Measurements from ENCODE around the gene ARSG.
"Not testable (repeated sequence)": the region's sequence is repeated elsewhere in the genome, so short reads cannot be mapped to it uniquely, and the experiment has no call there.

The ARSG gene

GRCh38 chr17:68273722-68274121 lies 17.6 kb upstream of the ARSG start:
- no peak overlapping the region for H3K4me3 ChIP-seq (ENCODE audit: low read depth, low read length)
- DNase-seq (ENCODE audit: low read depth) = no peak

- H3K4me3 ChIP-seq (ENCODE audit: low read depth, low read length); DNase-seq (ENCODE audit: low read depth): not testable (repeated sequence)
Observed at GRCh38 chr17:68276339-68276738, 15.0 kb upstream of the ARSG start.

GRCh38 chr17:68277807-68278206 lies 13.5 kb upstream of the ARSG start:
- no peak overlapping the region for H3K4me3 ChIP-seq (ENCODE audit: low read depth, low read length)
- no peak for DNase-seq (ENCODE audit: low read depth)

GRCh38 chr17:68281965-68282364 lies 9.3 kb upstream of the ARSG start:
- H3K4me3 ChIP-seq (ENCODE audit: low read depth, low read length); DNase-seq (ENCODE audit: low read depth): not testable (repeated sequence)

DNA sequence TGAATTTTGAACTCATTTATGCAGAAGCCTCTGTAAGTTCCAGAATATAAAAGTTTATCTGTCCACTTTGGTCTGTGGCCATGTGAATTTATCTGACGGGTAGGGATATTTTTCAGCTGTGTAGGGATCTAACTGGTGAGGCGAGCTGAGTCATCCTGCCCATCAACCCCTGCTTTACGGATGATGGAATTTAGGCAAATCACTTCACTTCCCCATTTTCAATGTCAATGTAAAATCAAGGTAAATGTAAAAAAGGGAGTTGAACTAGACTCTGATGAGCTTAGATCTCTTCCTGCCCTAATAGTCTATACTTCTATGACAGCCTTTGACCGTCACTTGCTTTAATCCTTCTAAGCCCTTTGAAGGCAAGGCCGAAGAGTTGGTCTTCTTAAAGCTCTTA lies 2.9 kb upstream of the ARSG start:
- DNase-seq (ENCODE audit: low read depth) = no peak
- no peak overlapping the region for H3K4me3 ChIP-seq (ENCODE audit: low read depth, low read length)

GRCh38 chr17:68288804-68289203 lies 2.5 kb upstream of the ARSG start:
- no peak for DNase-seq (ENCODE audit: low read depth)
- H3K4me3 ChIP-seq (ENCODE audit: low read depth, low read length) = no peak overlapping the region

DNA sequence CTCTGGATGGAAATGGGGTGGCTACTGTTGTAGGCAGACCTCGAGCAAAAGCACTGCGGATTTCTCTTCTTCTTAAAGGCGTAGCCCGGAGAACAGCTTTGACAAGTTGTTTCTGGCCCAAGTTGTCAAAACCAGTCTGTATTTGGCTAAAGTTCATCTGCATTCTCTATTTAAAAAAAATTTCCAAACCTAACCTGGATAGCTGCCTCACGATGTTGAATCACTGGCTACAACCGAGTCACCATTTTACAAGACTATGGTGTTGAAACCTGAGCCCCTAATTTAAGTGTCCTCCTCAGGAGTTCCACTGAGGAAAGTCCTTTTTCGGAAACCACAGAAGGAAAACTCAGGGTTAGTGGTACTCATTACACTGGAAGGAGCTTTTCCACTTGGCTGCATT lies 1.8 kb upstream of the ARSG start:
- H3K4me3 ChIP-seq (ENCODE audit: low read depth, low read length) = no peak overlapping the region
- no peak for DNase-seq (ENCODE audit: low read depth)

DNA sequence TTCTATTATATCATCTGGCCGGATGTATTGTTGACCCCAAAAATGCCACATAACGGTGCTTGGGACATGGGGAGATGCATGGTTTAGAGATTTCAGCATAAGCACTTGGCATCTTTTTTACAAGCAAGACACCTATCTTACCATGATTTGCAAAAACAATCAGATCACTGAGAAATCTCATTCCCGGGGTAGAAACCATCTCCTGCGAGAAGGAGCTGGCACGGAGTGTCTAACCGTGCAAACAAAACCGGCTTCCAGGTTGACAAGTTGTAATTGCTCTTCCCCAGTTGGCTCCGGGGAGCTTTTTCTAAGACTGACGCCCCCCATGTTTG lies 1.4 kb upstream of the ARSG start:
- H3K4me3 ChIP-seq (ENCODE audit: low read depth, low read length) = no peak overlapping the region
- no peak for DNase-seq (ENCODE audit: low read depth)

DNA sequence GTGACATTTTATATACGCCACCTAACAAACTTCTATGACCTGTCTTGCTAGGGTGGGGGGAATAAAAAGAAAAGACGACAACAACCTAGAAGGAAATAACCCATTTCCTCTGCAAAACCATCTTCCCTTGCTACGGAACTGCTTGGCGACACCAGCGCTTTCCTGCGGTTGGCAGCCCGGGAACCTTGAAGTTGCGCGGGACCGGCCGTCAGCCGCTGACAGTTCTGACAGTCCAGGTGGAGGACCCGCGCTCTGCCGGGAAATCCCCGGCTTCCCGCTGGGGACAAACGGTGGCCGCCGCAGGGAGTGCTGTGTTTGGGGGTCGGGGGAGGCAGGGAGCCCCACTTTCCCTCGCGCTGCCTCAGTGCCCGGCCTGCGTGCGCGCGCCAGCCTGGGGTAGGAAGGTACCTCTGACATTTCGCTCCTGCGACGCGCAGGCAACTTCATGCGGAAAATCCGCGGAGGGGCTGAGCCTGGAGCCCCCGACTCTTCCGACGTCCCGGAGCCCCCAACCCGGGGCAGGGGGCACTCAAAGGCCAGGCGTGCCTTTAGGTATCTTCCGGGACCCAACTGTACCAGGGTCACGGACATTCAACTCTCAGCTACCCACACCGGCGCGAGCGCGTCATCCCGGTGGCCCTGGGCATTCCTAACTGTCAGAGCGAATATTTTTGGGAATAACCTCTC lies 884 bp upstream of the ARSG start:
- DNase-seq (ENCODE audit: low read depth) = no peak
- H3K4me3 ChIP-seq (ENCODE audit: low read depth, low read length) = peak overlapping the region; percentile 63

- no peak for DNase-seq (ENCODE audit: low read depth)
- H3K4me3 ChIP-seq (ENCODE audit: low read depth, low read length) = peak overlapping the region; percentile 63
Observed at GRCh38 chr17:68291836-68292688, 767 bp downstream of the ARSG start.

GRCh38 chr17:68292689-68293040 lies 1.4 kb downstream of the ARSG start:
- no peak overlapping the region for H3K4me3 ChIP-seq (ENCODE audit: low read depth, low read length)
- DNase-seq (ENCODE audit: low read depth) = no peak

DNA sequence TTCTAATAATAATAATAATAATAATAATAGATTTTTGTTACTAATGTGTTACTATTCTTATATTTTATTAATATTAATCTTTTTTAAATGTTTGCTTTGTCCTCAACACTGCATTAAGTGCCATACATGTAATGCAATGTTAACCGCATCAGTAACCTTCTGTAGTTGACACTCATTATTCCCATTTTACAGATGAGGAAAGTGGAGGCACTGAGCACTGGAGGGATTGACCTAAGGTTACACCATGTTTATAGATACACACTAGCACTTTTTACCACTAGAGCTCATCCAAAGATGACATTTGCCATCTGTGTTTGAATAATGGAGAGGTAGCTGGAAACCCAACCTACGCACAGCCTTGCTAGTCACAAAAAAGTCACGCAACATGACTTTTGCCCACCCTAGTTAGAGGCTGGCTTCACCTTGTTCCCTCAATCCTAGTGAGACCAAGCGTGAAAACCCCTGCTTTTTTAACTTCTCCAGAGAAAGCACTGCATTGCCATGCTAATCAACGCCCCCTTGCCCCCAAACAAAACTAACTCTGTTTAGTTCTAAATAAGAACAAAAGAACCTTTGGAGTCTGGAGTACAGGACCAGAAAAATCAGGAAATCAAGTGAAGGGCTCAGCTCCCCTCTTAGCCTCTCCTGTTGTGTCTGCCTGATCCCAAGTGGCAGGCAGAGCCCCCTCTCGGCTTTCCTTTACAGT lies 2.3 kb downstream of the ARSG start:
- no peak for DNase-seq (ENCODE audit: low read depth)
- H3K4me3 ChIP-seq (ENCODE audit: low read depth, low read length) = no peak overlapping the region

DNA sequence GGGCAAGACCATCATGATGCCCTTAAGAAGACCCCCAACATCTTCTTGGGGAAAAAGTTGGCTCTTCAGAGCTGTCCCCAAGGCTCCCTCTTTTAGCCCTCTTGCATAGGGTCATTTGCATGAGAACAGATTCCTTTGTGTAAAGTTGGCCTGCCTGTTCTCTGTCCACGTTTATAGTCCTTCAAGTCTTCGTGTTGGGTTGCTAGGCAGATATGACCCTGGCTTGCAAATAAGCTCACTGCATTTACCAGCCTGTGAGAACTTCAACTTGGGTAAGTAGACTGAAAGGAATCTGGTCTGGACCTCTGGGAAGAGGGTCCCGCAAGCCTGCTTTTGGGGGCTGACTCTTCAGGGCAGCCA lies 2.9 kb downstream of the ARSG start:
- DNase-seq (ENCODE audit: low read depth) = no peak
- no peak overlapping the region for H3K4me3 ChIP-seq (ENCODE audit: low read depth, low read length)

GRCh38 chr17:68294617-68295016 lies 3.3 kb downstream of the ARSG start:
- H3K4me3 ChIP-seq (ENCODE audit: low read depth, low read length) = no peak overlapping the region
- no peak for DNase-seq (ENCODE audit: low read depth)

DNA sequence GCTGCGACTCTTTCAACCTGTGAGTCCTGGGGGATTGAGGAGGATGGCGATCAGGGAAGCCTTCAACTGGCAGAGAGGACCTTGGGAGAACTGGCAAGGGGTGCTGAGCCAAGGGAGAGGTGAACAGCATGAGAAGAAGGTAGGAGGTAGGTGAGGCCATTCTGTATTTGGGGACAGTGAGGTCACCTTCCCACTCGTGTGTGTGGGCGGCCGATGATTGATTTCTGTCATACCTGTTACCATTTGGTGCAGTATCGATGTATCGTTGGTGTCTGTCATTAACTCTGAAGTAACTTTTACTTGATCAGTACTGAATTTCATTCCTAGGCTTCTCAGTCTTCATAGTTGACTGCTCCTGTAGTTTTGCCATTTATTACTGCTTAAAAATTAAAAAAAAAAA lies 3.8 kb downstream of the ARSG start:
- no peak overlapping the region for H3K4me3 ChIP-seq (ENCODE audit: low read depth, low read length)
- no peak for DNase-seq (ENCODE audit: low read depth)

DNA sequence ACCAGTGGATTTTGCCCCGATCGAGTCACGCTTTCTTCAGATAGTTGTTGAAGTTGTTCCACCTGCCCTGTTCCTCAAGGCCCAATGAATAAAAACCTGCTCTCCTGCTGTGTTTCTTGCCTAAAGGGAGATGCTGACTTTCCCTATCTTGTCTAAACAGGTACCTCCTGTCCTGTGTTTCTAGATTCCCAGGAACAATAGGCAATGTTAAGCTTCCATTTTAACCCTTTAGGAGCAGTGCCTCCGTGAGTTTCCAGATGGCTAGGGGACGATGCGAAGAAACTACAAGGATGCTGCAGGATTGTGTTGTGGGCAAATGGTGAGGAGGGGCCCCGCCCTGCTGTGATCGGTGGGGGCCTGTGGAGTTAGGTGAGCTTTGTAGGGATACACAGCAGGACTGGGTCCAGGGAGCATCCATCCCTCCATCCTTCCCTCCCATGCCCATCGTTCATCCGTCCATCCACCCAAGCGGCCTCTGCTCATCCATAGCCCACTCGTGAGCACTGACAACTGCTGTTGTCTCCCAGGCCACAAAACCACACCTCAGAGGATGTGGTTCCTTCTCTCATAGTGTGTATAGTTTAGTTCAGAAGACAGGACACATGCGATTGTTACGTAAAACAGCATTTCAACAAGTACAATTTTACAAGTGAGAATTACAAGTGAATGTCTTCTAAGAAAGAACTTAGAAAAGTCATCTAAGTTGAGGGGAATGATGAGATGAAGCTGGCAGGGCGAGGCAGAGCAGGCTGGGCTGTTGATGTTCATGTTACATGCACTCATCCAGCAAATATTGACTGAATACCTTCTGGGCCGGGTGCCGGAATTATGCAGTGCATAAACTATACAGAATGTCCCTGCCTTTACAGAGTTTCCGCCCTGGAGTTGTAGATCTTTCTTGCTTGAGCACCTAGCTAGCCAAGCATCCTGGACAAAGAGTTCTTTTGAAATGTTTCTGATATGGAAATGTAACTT lies 5.2 kb downstream of the ARSG start:
- DNase-seq (ENCODE audit: low read depth) = no peak
- no peak overlapping the region for H3K4me3 ChIP-seq (ENCODE audit: low read depth, low read length)

- no peak for DNase-seq (ENCODE audit: low read depth)
- H3K4me3 ChIP-seq (ENCODE audit: low read depth, low read length) = no peak overlapping the region
Observed at GRCh38 chr17:68297195-68297594, 5.9 kb downstream of the ARSG start.

DNA sequence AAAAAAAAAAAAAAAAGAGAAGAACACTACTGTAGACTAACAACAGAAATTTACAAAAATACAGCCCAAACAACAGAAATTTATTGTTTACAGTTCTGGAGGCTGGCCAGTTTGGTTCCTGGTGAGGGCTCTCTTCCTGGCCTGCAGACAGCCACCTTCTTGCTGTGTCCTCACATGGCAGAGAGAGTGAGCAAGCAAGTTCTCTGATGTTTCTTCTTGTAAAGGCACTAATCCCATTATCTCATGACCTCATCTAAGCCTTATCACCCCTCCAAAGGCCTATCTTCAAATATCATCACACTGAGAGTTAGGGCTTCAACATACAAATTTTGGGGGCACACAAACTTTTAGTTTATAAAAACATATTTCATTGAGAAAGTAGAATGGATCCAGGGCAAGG lies 7.3 kb downstream of the ARSG start:
- no peak overlapping the region for H3K4me3 ChIP-seq (ENCODE audit: low read depth, low read length)
- DNase-seq (ENCODE audit: low read depth) = no peak

DNA sequence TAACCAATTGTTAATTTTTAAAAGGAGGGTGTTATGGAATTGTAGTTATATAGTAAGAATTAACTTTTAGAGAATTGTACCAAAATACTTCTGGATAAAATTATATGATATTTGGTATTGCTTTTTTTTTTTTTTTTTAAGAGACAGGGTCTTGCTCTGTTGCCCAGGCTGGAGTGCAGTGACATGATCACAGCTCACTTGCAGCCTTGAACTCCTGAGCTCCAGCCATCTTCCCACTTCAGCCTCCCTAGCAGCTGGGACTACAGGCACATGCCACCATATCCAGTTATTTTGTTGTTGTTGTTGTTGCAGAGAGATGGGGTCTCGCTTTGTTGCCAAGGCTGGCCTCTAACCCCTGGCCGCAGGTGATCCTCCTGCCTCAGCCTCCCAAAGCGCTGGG lies 8.5 kb downstream of the ARSG start:
- no peak for DNase-seq (ENCODE audit: low read depth)

More for the DNA sequence above, 8.5 kb downstream of the ARSG start:
- H3K4me3 ChIP-seq (ENCODE audit: low read depth, low read length) = no peak overlapping the region

Data from skeletal muscle cell (primary cell).